ENCODE measurements around the gene MESP1. TPM values are rescaled to one million over a fixed set of nuclear protein-coding genes. Genes with fewer than 3 reads are reported as not detected.
A peak's percentile ranks its signal among the peaks of the same experiment; 100 is the strongest.

Gene MESP1
- polyA plus RNA-seq, 3 donors, result 0.04 to 1.2 (median 0.06) TPM

GRCh38 chr15:89758981-89759380, 7.9 kb upstream of the MESP1 start:
- H4K20me1 ChIP-seq (ENCODE audit: insufficient read depth, low read length), result no peaks in the 10 kb centered on the region
- no peaks in the 10 kb centered on the region for H3K9me3 ChIP-seq (replicated peaks in 1 of 2; ENCODE audit: control insufficient read depth in 1 of 2, insufficient read depth in 1 of 2, low read length in 2 of 2)
- intact Hi-C loops (cut with micrococcal nuclease), result loop anchor here in 1 of 2 donors (2.0 kb wide), 1 partner anchor 130 kb away; no protein-coding TSS in a partner anchor
- no peak overlapping the region for H3K4me2 ChIP-seq (replicated peaks; ENCODE audit: extremely low read depth, low read length, poor library complexity, severe bottlenecking)
- H3K36me3 Mint-ChIP-seq, result no peaks in the 10 kb centered on the region
- no peaks in the 10 kb centered on the region for H3K36me3 ChIP-seq (replicated peaks in 1 of 2; ENCODE audit: control insufficient read depth in 1 of 2, insufficient read depth in 2 of 2, low read length in 2 of 2)
- H3K4me1 ChIP-seq (ENCODE audit: control insufficient read depth in 1 of 2, insufficient read depth in 2 of 2, low read length in 2 of 2), result peaks cover 12 to 19% of the 10 kb centered on the region in 2 donors
- no peak overlapping the region for H3K27ac ChIP-seq (ENCODE audit: low read depth in 1 of 2, low read length in 2 of 2)
- no peak for TF ChIP-seq CTCF (IDR thresholded peaks at IDR 0.05)
- H2AFZ ChIP-seq (ENCODE audit: insufficient read depth, low read depth, low read length, poor library complexity, severe bottlenecking), result no peak overlapping the region
- H3K4me3 ChIP-seq (replicated peaks in 1 of 3; ENCODE audit: low read depth in 2 of 3, low read length in 3 of 3), result no peak overlapping the region
- H3K27me3 Mint-ChIP-seq (ENCODE audit: low read depth in 3 of 3), result peaks cover 1 to 10% (median 3%) of the 10 kb centered on the region in 3 donors
- no peak for DNase-seq
- no peak overlapping the region for H3K4me3 Mint-ChIP-seq
- peaks cover 16% of the 10 kb centered on the region for H3K4me1 Mint-ChIP-seq
- no peaks in the 10 kb centered on the region for H3K9me3 Mint-ChIP-seq
- peak overlapping the region in 1 of 7 donors; percentile 73 for H3K27ac Mint-ChIP-seq
- WGBS (ENCODE audit: insufficient coverage), result 96% methylated on average over 7 of the region's 8 CpGs
- no peak overlapping the region for H3K9ac ChIP-seq (ENCODE audit: insufficient read depth, low read length, poor library complexity, severe bottlenecking)
- H3K79me2 ChIP-seq (ENCODE audit: insufficient read depth, low read length), result no peaks in the 10 kb centered on the region
- no peaks in the 10 kb centered on the region for H3K27me3 ChIP-seq (ENCODE audit: control insufficient read depth in 2 of 2, insufficient read depth in 2 of 2, low read length in 2 of 2)

GRCh38 chr15:89758283-89758682, 7.2 kb upstream of the MESP1 start:
- Mint-ChIP-seq H3K9me3 (no peaks in the 10 kb centered on the region), H3K27me3 (ENCODE audit: low read depth in 3 of 3) (peaks cover 3 to 13% (median 6%) of the 10 kb centered on the region in 3 donors), H3K36me3 (no peaks in the 10 kb centered on the region), H3K27ac (no peak overlapping the region), H3K4me1 (peaks cover 14% of the 10 kb centered on the region), H3K4me3 (no peak overlapping the region)
- Histone ChIP-seq H3K9ac (ENCODE audit: insufficient read depth, low read length, poor library complexity, severe bottlenecking) (no peak overlapping the region), H4K20me1 (ENCODE audit: insufficient read depth, low read length) (no peaks in the 10 kb centered on the region), H3K36me3 (replicated peaks in 1 of 2; ENCODE audit: control insufficient read depth in 1 of 2, insufficient read depth in 2 of 2, low read length in 2 of 2) (no peaks in the 10 kb centered on the region), H3K4me2 (replicated peaks; ENCODE audit: extremely low read depth, low read length, poor library complexity, severe bottlenecking) (no peak overlapping the region), H3K27ac (ENCODE audit: low read depth in 1 of 2, low read length in 2 of 2) (no peak overlapping the region), H3K4me1 (ENCODE audit: control insufficient read depth in 1 of 2, insufficient read depth in 2 of 2, low read length in 2 of 2) (peaks cover 7 to 14% of the 10 kb centered on the region in 2 donors), H3K27me3 (ENCODE audit: control insufficient read depth in 2 of 2, insufficient read depth in 2 of 2, low read length in 2 of 2) (no peaks in the 10 kb centered on the region), H3K9me3 (replicated peaks in 1 of 2; ENCODE audit: control insufficient read depth in 1 of 2, insufficient read depth in 1 of 2, low read length in 2 of 2) (no peaks in the 10 kb centered on the region), H2AFZ (ENCODE audit: insufficient read depth, low read depth, low read length, poor library complexity, severe bottlenecking) (no peak overlapping the region), H3K4me3 (replicated peaks in 1 of 3; ENCODE audit: low read depth in 2 of 3, low read length in 3 of 3) (no peak overlapping the region), H3K79me2 (ENCODE audit: insufficient read depth, low read length) (no peaks in the 10 kb centered on the region)
- TF ChIP-seq CTCF (IDR thresholded peaks at IDR 0.05), result no peak
- no peak for DNase-seq
- intact Hi-C loops (cut with micrococcal nuclease), result loop anchor here in 1 of 2 donors (2.0 kb wide), 1 partner anchor 131 kb away; no protein-coding TSS in a partner anchor
- WGBS (ENCODE audit: insufficient coverage), result 99% methylated on average over 7 of the region's 8 CpGs

Measured in CD14-positive monocyte (primary cell).